Measurements from ENCODE around the gene TMEM121.
"Not testable (repeated sequence)": the region's sequence is repeated elsewhere in the genome, so short reads cannot be mapped to it uniquely, and the experiment has no call there.

Gene TMEM121

GRCh38 chr14:105549481-105549880, 23.1 kb downstream of the TMEM121 start:
- no peak for DNase-seq

GRCh38 chr14:105554022-105554421, 27.6 kb downstream of the TMEM121 start:
- DNase-seq: no peak

DNA sequence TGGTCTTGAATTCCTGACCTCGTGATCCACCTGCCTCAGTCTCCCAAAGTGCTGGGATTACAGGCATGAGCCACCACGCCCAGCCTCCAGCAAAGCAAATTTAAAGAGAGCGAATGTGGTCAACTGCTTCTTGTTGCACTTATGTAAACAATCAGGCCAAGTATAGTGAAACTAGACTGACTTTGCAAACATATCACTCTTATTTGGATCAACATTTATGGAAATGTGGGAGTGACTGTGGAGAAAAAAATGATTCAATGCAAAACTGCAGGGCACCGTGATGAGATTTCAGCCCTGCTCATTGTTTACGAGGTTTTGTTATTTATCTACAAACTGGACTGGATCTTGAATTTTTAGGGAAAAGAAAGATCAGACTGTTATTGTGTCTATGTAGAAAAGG, 28.1 kb downstream of the TMEM121 start:
- no peak for DNase-seq

- DNase-seq: not testable (repeated sequence)
Observed at GRCh38 chr14:105557671-105558070, 31.3 kb downstream of the TMEM121 start.

- DNase-seq: not testable (repeated sequence)
Observed at GRCh38 chr14:105558449-105559154, 32.2 kb downstream of the TMEM121 start.

DNA sequence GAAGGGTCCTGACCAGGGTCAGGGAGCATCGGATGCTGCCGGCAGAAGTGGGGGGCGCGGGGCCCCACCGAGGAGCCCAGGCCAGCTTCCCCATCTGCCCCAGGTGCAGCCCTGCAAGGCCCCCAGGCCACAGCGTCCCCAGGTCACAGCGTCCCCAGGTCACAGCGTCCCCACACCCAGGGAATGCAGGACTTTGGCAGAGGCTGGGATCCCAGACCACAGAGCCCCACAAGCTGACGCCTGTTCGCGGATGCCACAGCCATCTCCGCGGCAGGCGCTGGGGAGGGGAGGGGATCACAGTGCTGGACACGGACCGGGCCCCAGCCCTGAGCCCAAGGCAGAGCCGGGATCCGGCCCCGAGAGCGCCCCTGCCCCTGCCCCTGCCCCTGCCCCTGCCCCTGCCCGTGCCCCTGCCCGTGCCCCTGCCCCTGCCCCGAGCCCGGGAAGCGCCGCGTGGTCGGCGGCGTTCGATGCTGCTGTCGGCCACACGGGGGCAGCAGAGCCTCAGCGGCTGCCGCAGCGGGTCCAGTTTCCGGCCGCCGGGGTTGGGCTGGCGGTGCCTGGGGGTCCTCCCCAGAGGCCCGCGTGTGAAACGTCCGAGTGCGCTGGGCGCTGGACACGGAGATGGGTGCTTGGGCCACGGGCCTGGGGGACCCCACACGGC, 33.1 kb downstream of the TMEM121 start:
- DNase-seq: not testable (repeated sequence)

- DNase-seq: not testable (repeated sequence)
Observed at GRCh38 chr14:105560048-105560669, 33.8 kb downstream of the TMEM121 start.

- not testable (repeated sequence) for DNase-seq
Observed at GRCh38 chr14:105561345-105561744, 35.0 kb downstream of the TMEM121 start.

GRCh38 chr14:105562713-105563346, 36.4 kb downstream of the TMEM121 start:
- no peak for DNase-seq

GRCh38 chr14:105563347-105563737, 37.0 kb downstream of the TMEM121 start:
- DNase-seq: no peak

DNA sequence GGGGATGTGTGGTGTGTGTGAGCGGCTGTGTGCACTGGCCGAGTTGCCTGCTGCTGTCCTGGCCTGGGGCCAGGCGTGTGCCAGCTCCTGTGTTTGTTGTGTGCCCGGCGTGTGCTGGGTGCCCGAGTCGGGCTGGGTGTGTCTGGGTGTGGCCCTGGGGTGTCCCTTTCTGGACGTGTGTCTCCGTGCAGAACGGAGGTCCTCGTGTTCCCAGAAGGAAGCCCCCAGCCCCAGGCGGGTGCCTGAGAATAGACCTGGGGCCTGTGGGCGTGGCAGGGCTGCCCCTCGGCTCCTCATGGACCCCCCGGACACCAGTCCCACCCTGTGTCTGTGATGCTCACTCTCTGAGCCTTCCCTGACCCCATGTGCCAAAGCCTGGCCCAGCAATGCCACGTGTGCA, 38.2 kb downstream of the TMEM121 start:
- DNase-seq: not testable (repeated sequence)

GRCh38 chr14:105565185-105565919, 39.0 kb downstream of the TMEM121 start:
- not testable (repeated sequence) for DNase-seq

DNA sequence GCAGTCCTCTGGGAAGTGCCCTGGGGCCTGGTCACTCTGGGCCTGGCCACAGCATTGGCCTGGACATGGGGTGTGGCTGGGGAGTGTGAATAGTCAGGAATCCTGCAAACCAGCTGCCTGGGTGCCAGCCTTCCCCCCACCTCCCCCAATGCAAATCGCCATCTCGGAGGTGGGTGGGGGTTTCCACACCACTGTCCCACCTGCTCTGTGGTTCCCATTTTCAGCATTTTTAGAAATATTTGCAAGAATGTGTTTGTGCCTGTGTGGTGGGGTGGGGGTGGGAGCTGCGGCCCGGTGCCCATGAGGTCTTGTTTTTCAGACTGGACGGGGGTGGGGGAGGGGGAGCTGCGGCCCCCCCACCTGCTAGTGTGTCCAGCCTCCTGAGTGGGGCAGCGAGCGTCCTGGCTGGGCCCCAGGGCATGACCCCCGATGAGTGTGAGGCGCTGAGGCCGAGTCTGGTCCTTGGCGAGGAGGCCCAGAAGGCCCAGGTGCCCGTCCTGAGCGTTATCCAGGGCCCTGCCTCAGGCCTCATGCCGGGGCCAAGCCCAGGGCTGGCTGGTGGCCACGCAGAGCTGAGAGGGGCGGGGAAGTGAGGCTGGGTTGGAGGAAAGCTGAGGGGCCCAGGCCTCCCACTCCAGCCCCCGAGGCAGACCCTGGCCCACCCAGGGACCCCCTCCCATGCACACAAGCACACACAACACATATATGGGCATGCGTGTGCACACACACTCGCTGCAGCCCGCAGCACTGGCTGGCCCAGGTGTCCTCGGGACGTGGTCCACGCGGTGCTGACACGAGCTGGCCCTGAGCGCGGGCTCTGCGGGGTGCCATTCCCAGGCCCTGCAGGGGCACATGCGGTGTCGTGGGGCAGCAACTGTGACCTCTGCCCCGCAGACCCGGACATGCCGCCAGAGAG, 40.1 kb downstream of the TMEM121 start:
- DNase-seq: not testable (repeated sequence)

DNA sequence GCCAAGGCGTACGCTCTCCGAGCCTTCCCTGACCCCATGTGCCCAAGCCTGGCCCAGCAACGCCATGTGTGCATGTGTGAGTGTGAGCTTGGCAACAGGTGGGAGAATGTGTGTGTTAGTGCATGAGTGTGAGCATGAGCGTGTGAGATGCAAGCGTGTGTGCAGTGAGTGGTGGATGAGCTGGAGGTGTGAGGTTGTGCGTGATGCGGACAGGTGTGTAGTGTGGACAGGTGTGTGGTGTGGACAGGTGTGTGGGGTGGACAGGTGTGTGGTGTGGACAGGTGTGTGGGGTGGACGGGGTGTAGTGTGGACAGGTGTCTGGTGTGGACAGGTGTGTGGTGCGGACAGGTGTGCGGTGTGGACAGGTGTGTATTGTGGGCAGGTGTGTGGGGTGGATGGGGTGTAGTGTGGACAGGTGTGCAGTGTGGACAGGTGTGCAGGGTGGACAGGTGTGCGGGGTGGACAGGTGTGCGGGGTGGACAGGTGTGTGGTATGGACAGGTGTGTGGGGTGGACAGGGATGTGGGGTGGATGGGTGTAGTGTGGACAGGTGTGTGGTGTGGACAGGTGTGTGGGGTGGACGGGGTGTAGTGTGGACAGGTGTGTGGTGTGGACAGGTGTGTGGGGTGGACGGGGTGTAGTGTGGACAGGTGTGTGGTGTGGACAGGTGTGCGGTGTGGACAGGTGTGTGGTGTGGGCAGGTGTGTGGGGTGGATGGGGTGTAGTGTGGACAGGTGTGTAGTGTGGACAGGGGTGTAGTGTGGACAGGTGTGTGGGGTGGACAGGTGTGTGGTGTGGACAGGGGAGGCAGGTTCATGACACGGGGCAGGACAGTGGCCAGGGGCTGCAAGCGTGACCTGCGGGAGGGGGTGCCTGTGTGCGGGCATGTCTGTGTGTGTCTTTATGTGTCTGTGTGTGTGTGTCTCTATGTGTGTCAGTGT, 41.1 kb downstream of the TMEM121 start:
- not testable (repeated sequence) for DNase-seq

- DNase-seq: not testable (repeated sequence)
Observed at GRCh38 chr14:105568140-105568843, 41.9 kb downstream of the TMEM121 start.

DNA sequence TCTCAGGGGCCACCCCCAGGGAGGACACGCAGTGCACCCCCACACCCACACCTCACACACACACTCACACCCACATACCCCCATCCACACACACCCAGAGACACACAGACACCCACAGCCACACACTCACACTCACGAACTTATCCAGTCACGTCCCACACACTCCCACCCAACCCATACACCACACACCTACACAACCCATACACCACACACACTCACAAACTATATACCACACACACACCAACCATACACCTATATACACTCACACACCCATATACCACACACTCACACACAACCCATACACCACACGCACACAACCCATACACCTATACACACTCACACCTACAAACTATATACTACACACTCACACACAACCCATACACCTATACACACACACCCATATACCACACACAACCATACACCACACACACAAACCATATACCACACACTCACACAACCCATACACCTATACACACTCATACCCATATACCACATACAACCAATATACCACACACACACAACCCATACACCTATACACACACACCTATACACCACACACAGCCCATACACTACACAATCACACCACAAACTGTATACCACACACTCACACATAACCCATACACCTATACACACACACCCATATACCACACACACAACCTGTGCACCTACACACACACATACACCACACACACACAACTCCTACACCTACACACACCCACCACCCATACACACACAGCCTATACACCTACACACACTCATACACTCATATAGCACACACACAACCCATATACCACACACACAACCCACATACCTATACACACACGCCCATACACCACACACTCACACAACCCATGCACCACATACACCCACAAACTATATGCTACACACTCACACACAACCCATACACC, 42.7 kb downstream of the TMEM121 start:
- DNase-seq: no peak

DNA sequence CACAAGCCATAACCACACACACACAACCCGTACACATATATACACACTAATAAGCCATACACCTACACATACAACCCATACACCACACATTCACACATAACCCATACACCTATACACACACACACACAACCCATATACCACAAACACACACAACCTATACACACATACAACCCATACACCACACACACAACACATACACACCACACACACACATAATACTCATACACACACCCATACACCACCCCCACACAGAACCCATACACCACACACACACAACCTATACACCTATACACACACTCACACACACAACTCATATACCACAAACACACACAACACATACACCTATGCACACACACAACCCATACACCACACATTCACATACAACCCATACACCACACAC, 44.1 kb downstream of the TMEM121 start:
- DNase-seq: no peak

DNA sequence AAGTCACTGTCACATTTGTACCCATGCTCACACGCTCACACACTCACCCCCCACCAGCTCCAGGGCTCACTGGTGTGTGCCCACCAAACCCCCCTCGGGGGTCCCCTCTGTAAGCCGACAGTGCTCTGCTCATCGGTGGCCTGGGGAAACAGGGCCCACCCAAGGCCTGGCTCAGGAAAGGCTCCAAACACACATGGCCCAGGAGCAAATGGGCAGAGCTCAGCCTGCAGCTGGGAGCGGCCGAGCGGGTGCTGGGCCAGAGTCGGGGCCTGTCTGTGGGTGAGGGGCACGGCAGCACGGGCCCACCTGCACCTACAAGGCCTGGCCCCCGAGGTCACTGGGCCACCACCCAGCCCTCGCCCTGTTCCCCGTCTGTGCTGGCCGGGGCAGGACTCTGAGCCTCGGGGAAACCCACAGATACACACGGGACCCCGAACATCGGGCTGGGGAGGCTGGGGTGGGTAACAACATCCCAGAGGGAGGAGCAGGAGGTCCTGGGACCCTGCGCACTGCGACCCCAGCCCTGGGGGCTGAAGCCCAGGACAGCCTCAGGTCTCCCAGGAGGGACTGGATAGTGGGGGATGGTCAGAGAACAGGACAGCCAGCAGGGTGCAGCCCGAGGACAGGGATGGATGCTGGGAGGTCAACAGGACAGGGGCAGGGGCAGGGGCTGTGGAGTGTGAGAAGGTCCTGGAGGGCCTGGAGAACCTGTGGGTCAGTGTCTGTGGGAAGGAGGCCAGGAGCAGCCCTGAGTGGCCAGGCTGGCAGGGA, 45.0 kb downstream of the TMEM121 start:
- not testable (repeated sequence) for DNase-seq
